Measurements from ENCODE around the gene TMEM164.

GRCh38 chrX:110021258-110022022 lies 18.5 kb downstream of the TMEM164 start:
- no peak for TF ChIP-seq POLR2A (IDR thresholded peaks at IDR 0.05; ENCODE audit: low read depth)
- TF ChIP-seq CTCF (IDR thresholded peaks at IDR 0.05), result no peak
- TF ChIP-seq EP300 (IDR thresholded peaks at IDR 0.05), result no peak
- no peak for TF ChIP-seq POLR2AphosphoS5 (IDR thresholded peaks at IDR 0.05)
